Nucleus accumbens (tissue), 56 donors: Measurements from ENCODE around the gene MMP3.

Source experiments
- DNase-seq, 56 donors: peaks; one replicate each; lab custom pipeline; 2025; lab: John Stamatoyannopoulos, UW

The MMP3 gene

DNA sequence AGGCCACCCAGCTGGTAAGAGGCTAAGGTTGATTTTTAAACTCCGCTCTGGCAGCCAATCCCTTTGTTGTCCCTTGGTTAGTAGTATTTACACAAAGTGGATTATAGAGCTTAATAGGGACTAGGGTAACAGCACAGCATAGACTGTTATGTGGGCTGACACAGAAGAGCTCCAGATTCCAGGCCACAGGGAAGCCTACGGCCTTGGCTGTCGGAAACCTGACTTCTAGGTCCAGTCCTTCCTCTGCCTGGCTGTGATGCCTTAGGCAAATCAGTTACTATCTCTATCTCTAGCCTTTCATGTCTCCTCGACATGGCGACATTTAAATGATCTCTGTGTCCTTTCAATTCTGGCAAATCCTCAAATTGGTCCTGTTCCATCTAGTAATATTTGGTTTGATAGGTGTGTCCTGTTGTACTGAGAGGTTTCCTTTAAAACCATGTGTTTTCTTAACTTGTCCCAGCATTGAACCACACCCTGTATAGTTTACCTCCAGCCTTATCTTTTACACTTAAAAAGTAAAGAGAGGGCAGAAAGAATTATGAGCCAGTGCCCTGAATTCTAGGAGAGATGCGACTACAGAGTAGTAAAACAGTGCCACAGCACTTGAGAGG is 49.6 kb downstream of the MMP3 start:
- no peak for DNase-seq

DNA sequence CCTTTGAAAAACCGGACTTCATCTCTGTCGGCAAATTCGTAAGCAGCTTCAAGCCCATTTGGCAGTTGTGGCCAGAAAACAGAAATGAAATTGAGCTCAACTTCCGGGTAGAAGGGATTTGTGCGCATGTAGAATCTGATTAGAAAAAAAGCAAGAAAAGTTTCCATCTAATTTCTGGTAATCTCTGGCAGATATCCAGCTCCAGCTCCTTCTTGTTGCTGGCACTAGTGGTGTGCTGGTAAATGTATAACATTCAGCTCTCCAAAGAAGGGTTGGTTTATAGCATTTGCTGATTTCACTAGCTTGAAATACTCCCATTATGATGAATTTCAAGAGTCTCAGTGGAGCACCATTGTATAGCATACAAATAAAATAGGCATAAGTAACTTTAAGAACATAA is 50.8 kb downstream of the MMP3 start:
- DNase-seq = no peak

GRCh38 chr11:102791271-102792036 is 52.0 kb downstream of the MMP3 start:
- DNase-seq = no peak

DNA sequence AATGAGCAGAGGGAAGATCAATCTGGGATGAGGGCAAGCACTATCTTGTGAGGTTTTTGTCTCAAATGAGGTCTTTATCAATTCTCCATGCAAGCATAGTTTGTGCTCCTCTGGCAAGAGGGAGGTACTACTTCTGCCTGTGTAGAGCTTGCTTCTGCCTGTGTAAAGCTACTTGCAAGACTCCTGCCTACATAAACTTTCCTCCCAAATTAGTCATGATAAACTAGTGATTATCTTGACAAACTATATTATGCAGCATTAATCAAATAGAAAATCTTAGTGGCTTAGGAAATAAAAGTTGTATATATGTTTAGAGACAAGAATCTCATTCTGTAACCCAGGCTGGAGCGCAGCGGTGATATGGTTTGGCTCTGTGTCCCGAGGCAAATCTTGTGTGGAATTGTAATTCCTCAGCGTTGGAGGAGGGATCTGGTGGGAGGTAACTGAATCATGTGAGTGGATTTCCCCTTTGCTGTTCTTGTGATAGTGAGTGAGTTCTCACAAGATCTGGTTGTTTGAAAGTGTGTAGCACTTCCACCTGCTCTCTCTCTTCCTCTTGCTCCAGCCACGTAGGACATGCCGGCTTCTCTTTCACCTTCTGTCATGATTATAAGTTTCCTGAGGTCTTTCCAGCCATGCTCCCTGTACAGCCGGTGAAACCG is 54.9 kb downstream of the MMP3 start:
- DNase-seq = peak in 2 of 56 donors; percentile 2 to 8
